ENCODE measurements around the gene KLK10. TPM values are rescaled to one million over a fixed set of nuclear protein-coding genes. Genes with fewer than 3 reads are reported as not detected.

Gene KLK10, protein sequence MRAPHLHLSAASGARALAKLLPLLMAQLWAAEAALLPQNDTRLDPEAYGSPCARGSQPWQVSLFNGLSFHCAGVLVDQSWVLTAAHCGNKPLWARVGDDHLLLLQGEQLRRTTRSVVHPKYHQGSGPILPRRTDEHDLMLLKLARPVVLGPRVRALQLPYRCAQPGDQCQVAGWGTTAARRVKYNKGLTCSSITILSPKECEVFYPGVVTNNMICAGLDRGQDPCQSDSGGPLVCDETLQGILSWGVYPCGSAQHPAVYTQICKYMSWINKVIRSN
- total RNA-seq: not detected in 2 replicates

DNA sequence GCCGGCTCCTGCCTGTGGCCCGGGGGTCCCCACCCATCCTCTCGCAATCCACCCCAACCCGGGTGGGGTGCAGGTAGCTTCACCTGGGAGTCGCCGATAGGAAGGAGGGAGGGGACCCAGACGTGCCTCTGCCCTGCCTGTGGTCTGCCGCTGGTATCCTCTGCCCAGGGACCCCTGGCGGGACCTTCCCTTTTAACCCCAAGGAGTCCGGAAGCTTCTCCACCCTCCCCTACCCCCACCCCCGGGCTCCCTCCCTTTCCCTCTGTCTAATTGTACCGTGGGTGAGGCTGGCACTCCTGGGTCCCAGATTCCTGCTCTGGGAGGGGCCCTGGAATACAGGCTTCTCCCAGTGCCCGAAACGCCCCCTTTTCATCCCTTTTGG lies at the start of gene KLK10:
TSS of gene KLK10 (minus strand) at position 166 of the 382 bp plus-strand sequence. CDS start 579 bp downstream, outside the sequence.
- no peak for DNase-seq (ENCODE audit: extremely low read depth, low read depth, low spot score)

DNA sequence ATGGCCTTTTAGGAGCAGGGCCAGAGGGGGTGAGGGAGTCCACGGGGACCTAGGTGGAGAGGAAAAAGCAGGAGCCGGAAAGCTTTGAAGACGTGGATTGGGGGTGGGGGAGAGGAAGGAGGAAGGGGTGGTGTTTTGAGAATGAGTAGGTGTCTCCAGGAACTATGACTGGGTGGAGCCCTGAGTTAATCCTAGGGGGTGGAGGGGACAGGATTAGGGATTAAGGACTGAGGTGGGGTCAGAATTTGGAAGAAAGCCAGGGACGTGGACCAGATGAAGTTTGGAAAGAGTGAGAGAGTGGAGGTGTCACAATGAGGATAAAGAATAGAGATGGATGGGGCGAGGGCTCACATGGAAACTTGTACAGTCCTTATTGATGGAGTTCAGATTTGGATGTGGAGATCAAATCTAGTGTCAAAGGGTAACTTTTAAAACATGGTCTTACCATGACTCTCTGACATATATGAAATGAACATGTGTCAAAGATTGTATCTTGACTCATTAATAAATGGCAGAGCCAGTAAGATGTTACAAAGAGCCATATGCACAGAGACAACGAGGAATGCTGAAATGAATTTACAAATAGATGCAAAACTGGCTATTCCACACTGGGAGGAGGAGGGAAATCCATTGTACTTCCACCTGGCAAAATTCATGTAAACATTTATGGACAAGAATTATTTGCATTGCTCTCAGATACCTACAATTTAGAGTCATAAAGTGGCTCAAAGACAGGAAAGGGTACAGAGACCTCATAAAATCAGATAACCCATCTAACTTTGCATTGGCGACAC lies 47.1 kb upstream of the KLK10 start:
- no peak for DNase-seq (ENCODE audit: extremely low read depth, low read depth, low spot score)

DNA sequence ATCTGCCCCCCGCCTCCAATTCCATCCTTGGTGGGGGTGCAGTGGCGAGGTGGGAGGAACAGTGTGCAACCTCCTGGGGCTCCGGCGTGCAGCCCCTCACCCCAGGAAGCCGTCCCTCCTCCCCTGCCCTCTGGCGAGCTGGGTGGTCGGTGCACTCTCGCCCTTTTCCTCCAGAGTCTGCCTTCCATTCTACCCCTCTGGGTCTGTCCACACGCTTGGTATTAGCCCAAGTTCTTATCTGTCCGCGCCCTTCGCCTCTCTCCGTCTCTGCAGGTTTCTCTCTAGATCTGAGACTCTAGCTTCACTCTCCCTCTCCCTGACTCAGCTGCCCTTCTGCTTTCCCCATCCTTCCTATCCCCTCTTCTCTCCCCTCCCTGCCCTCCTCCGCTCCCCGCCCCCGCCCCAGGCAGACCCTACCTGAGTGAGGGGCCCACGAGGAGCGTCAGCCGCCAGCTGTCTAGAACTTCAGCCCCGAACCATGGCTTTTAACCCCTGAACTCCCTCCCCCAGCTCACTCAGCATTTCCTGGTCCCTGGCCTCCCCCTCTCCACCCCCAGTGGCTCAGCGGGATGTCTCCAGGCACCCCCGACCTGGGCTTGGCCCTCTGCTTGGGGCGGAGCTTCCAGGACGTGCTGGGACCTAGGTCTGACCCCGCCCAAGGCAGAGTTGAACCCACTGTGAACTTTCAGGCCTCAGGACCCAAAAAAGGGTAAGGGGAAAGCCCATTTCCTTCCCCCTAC lies 45.9 kb upstream of the KLK10 start:
- no peak for DNase-seq (ENCODE audit: extremely low read depth, low read depth, low spot score)

DNA sequence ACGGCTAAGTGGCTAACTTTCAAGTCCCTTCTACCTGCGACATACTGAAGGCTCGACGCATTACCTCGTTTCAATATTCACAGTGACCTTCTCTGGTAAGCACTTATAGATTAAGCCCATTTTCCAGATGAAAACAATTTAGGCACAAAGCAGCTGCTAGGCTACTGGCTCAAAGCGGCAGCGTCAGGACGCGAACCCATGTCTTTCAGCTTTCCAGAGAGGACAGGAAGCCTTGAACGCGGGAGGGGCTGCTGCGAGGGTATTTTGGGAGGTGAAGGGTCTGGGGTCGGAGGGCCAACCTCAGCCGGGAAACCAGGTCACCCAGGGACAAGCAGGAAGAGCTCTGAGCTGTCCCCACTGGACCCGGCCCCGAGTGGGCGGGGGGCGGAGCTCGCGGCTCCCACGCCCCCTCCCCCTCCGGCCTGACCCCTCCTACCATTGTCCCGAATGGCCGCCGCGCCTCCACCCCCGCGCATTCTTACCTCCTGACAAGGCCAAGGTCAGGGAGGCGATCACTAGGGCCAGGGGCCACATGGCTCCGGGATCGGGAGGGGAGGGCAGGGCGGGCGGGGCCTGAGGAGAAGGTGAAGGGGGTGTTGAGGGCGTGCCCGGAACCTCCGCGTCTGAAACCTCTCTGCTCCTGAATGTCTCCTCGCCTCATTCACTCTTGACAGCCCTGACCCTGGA lies 45.2 kb upstream of the KLK10 start, which contains the start of gene KLK13:
TSS of gene KLK13 (minus strand) at position 559 of the 687 bp plus-strand sequence. CDS start at position 534, 25 bp downstream.
- no peak for DNase-seq (ENCODE audit: extremely low read depth, low read depth, low spot score)

DNA sequence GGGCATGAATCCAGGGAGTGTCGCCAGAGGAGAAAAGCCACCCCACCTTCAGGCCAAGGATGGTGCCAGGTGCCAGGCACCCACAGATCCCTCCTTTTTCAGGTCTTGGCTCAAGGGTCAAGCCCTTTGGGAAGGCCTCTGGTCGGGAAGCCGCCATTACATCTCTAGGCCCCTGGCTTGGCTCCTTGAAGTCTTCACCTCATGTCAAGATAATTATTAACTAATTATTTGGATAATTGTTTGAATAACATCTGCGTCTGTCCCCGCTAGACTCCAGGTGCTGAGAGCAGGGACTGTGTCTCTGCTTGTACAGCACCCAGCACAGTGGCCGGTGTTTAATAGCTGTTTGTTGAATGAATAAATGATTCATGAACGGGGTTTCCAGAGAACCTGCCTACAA lies 44.2 kb upstream of the KLK10 start:
- DNase-seq (ENCODE audit: extremely low read depth, low read depth, low spot score): no peak

DNA sequence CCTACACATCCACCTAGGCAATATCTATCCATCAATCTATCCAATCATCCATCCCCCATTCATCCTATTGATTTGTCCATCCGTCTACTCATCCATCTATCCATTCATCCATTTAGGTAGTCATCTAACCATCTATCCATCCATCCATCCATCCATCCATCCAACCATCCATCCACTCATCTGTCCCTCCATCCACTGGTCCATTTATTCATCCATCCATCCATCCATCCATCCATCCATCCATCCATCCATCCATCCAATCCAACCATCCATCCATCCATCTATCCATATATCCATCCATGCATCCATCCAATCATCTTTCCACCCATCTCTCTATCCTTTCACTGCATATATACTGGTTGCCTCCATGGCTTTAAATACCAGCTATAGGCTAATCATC lies 41.5 kb upstream of the KLK10 start:
- DNase-seq (ENCODE audit: extremely low read depth, low read depth, low spot score): no peak

DNA sequence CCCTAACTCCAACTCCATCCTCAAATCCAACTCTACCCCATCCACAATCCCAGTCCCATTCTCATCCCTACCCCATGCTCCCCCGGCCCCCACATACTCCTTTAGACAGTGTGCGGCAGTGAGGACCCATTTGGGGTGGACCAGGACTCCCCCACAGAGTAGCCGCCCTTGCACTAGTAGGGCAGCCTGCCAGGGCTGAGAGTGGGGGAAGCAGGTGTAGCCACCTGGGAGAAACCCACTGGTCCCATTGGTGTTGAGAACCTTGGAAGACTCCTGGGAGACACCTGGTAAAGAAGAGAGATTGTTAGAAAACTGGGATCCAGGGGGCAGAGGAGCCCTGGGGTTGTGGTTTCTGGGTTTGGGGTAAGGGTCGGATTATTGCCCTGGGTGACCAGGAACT lies 40.8 kb upstream of the KLK10 start:
- DNase-seq (ENCODE audit: extremely low read depth, low read depth, low spot score): no peak

DNA sequence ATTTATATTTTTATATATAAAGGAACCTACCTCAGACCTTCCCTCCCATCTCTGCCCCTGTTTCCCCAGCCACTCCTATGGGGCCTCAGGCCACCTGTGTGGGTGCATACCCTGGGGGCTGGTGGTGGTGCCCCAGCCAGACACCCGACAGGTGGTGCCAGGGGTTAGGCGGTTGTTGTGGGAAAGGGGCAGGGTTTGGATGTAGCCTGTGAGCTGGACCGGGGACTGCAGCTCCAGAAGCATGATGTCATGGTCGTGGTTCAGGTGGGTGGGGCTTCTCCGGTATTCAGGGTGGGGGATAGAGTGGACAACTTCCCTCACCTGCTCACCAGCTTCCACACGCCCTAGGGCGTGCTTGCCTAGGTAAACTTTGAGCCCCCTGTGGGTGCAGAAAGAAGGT lies 40.2 kb upstream of the KLK10 start:
- DNase-seq (ENCODE audit: extremely low read depth, low read depth, low spot score): no peak

DNA sequence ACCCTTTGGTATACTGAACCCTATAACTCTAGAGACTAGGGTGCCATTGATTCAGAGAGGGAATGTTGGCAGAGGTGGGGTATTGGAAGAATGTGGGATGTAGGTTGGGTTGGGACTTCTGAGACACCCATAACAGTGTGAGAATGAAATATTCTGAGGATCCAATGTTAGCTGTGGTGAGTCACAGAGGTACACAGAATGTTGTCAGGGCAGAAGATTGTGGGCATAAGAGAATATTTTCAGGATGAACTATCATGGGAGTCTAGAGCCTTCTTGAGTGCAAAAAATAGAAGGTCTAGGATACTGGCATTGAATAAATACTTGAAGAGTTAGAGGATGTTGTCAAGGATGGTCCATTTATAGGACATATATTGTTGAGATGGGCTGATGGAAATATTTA lies 36.4 kb upstream of the KLK10 start:
- no peak for DNase-seq (ENCODE audit: extremely low read depth, low read depth, low spot score)

DNA sequence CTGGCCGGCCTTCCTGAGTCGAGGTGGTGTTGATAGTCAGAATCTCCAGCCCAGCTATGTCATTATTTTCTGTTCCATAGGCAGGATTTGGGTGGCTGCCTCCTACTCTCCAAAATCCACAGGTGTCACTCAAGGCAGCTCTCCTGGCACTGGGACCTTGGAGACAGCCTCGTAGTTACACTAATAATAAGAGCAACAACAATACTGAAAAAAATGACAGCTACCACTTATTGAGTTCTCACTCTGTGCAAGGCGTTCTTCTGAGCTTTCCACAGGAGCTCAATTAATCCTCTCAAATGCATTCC lies 27.5 kb upstream of the KLK10 start:
- DNase-seq (ENCODE audit: extremely low read depth, low read depth, low spot score): no peak

DNA sequence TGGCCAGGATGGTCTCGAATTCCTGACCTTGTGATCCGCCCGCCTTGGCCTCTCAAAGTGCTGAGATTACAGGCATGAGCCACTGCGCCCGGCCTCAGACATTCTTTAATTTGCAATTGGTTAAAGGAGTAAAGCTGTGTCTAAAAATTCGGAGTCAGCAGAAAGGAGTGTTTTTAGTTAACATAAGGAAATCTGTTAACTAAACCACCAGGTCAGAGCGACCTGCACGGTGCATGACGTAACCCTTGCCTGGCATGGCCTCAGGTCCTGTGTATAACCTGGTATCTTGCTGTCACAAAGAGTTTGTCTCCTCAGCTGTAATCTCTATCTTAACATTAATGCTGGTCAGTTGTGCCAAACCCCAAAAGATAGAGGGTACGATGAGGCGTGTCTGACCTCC lies 24.8 kb upstream of the KLK10 start:
- no peak for DNase-seq (ENCODE audit: extremely low read depth, low read depth, low spot score)

DNA sequence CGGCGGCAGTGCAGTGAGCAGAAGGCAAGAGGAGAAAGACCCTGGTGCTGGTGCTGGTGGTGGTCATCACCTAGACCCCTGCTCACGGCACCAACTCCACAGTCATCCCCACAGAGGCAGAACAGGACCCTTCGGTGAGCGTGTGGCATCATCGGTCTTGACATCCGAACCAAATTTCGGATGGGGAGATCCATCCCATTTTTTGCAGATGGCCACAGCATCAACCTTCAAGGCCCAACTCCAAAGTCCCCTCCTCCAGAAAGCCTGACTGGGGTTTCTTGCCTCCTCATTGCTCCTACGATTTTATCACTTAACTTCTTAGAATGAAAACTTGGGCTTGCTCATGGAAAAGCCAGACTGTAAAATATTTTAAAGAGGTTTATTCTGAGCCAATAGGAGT lies 24.0 kb upstream of the KLK10 start:
- DNase-seq (ENCODE audit: extremely low read depth, low read depth, low spot score): no peak

DNA sequence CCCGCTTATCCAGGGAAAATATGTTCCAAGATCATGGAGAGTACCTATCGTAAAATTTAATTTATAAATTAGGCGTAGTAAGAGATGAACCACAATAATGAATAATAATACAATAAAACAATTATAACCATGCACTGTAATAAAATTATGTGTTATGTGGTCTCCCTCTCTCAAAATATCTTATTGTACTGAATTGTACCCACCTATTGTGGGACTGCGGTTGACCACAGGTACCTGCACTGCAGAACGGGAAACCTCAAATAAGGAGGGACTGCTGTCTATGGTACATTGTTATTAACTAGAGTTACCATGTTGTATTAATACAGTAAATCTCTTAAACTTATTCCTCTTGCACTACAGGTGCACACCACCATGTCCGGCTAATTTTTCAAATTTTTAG lies 20.6 kb upstream of the KLK10 start:
- DNase-seq (ENCODE audit: extremely low read depth, low read depth, low spot score): no peak

DNA sequence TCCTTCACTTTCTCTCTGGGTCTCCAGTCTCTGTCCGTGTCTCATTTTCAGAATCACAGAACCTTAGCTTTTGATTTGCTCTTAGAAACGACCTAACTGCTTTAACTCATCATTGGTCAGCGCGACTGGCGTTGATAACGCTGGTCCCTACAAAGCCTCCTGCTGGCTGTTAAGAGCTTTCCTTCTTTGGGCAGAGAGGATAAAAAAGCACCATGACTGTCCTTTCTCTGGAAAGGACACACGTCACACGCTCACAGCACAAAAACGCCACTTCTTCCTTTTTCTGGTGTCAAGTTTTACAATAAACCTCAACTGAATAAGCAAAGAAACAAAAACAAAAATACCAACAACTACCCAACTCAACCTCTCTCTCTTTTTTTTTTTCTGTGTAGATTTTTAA lies 17.0 kb upstream of the KLK10 start:
- DNase-seq (ENCODE audit: extremely low read depth, low read depth, low spot score): no peak

DNA sequence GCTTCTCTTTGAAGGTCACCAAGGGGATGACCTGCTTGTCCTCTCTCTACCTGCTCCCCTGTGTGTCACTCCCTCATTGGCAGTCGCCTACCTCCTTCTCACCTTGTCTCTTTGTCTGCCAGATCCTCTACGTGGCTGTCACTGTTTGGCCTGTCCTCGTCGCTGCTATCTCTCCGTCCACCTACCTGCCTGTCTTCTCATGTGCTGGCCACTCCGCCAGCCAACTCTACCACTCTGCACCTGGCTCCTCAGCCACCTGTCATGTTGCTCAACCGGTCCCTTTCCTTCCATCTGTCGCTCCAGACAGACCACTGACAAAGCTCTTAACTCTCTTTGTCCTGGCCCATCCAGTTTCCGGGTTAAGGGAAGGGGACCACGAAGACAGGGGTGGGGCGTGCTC lies 15.2 kb upstream of the KLK10 start, which contains the start of gene KLK12:
TSS of gene KLK12 (minus strand) at position 299 of the 400 bp plus-strand sequence. CDS start 381 bp downstream, outside the sequence.
- no peak for DNase-seq (ENCODE audit: extremely low read depth, low read depth, low spot score)

DNA sequence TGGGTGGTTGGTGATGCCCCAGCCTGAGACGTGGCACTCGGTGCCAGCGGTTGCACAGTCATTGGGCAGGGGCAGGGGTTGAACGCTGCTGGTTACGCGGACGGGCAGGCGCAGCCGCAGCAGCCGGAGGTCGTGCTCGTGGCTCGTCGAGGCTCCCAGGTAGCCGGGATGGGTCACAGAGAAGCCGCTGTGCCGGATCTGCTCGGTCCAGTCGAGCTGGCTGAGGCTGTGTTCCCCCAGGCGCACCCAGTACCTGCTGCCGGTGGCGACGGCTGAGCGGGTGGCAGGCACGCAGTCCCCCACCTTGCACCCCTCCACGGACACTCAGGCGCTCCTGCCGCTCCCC lies 12.3 kb upstream of the KLK10 start:
- DNase-seq (ENCODE audit: extremely low read depth, low read depth, low spot score): no peak

DNA sequence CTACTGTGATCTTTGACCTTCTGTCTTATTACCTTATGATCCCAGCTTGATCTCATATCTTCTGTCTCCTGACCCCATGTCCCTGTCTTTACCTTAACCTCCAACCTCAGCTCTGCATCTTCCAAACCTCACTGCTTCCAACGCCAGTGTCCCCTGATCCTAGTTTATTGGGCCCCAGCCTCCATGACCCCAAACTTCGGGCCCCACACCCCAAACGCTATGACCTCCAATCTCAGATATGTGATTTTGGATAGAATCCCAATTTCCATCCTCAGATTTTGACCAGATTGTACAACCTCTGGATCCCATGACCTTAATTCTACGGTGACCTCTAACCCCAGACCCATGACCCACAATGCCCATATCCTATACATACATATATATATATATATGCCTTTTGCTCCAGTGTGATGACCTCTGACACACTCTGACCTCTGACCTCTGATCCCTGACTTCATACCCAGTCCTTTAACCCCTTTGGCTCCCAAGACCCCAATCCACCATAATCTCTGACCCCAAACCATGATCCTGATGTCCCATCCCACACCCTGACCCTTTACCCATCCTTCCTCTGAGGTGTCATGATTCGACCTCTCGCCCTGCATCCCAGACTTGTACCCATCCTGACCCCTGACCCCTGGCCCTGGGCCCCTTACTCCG lies 11.8 kb upstream of the KLK10 start:
- DNase-seq (ENCODE audit: extremely low read depth, low read depth, low spot score): no peak

DNA sequence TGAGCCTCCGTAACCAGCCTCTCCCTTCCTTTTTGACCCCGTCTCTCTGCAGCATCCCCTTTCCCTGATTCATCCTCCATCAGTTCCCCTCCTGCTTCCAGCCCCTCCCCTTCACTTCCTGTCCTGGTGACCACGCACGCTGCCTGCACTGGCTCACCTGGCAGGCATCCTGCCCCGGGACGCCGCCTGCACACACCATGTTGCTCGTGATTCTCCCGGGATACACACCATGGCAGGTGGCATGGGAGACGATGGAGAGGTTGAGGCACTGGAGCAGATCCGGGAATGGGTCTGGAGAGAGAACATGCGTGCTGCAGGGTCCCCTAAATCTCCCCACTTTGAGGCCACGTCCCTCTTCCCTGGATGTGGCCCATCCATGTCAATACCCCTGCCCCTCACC lies 11.1 kb upstream of the KLK10 start:
- no peak for DNase-seq (ENCODE audit: extremely low read depth, low read depth, low spot score)

DNA sequence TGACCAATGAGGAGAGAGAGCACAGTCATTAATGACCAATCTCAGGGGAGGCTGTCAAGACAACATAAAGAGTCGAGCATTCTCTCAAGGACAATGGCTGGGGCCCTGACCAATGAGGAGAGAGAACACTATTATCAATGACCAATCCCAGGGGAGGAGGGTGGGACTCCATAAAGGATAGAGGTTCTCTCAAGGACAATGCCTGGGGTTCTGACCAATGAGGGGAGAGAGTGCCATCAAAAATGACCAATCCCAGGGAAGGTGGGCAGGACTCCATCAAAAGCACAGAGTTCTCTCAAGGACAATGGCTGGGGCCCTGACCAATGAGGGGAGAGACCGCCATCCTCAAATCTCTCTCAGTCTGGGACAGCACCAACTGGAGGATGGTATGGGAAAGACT lies 10.2 kb upstream of the KLK10 start:
- no peak for DNase-seq (ENCODE audit: extremely low read depth, low read depth, low spot score)

DNA sequence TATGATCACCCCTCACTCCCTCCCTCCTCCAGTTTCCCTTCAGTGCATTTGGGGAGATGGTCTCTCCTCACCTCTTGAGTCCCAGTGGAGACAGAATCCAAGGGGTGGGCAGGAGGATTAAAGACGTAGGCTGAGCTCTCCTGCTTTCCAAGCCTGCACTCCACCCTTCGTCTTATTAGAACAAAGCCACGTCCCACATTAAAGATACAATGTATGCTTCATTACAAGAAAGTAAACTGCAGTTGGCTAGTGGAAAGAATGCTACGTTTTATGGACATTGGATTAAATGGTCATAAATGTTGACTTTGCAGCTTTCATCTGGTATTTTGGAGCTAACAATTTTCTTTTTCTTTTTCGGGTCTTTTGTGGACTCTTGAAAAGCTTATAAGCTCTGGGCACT lies 8.4 kb upstream of the KLK10 start:
- DNase-seq (ENCODE audit: extremely low read depth, low read depth, low spot score): no peak
